HG03575 (cell line): ENCODE results near the gene LEKR1.
"Not testable (repeated sequence)": the region's sequence is repeated elsewhere in the genome, so short reads cannot be mapped to it uniquely, and the experiment has no call there.

ENCODE experiments used
- ATAC-seq: cut with Tn5 transposase; IDR thresholded peaks from one replicate; pipeline ENCODE4 v1.9.1; 2021; ENCODE audit not compliant: unreplicated experiment, insufficient number of reproducible peaks, low FRiP score; ENCODE audit errors: extremely low read depth

LEKR1 gene

GRCh38 chr3:156885761-156886160, 59.6 kb downstream of the LEKR1 start:
- ATAC-seq: no peak

GRCh38 chr3:156888176-156888575, 62.0 kb downstream of the LEKR1 start:
- no peak for ATAC-seq

- ATAC-seq: no peak
These were observed 62.4 kb downstream of the LEKR1 start for GRCh38 chr3:156888576-156888975.

- ATAC-seq: no peak
These were observed 66.5 kb downstream of the LEKR1 start for GRCh38 chr3:156892701-156893100.

- ATAC-seq: not testable (repeated sequence)
These were observed 69.2 kb downstream of the LEKR1 start for GRCh38 chr3:156895374-156895773.

- not testable (repeated sequence) for ATAC-seq
These were observed 71.7 kb downstream of the LEKR1 start for GRCh38 chr3:156897851-156898250.

GRCh38 chr3:156898296-156898880, 72.2 kb downstream of the LEKR1 start:
- no peak for ATAC-seq

GRCh38 chr3:156899951-156900350, 73.8 kb downstream of the LEKR1 start:
- ATAC-seq: no peak

GRCh38 chr3:156902916-156903315, 76.8 kb downstream of the LEKR1 start:
- ATAC-seq: no peak

GRCh38 chr3:156906275-156906674, 80.1 kb downstream of the LEKR1 start:
- no peak for ATAC-seq

- ATAC-seq: no peak
These were observed 82.2 kb downstream of the LEKR1 start for GRCh38 chr3:156908398-156908797.

- ATAC-seq: no peak
These were observed 83.9 kb downstream of the LEKR1 start for GRCh38 chr3:156910022-156910421.

GRCh38 chr3:156910831-156911230, 84.7 kb downstream of the LEKR1 start:
- ATAC-seq: not testable (repeated sequence)

- ATAC-seq: not testable (repeated sequence)
These were observed 88.1 kb downstream of the LEKR1 start for GRCh38 chr3:156914300-156914699.

GRCh38 chr3:156915372-156915771, 89.2 kb downstream of the LEKR1 start:
- no peak for ATAC-seq

- ATAC-seq: no peak
These were observed 92.6 kb downstream of the LEKR1 start for GRCh38 chr3:156918746-156919145.

GRCh38 chr3:156919818-156920217, 93.7 kb downstream of the LEKR1 start:
- no peak for ATAC-seq

GRCh38 chr3:156920399-156920798, 94.2 kb downstream of the LEKR1 start:
- ATAC-seq: no peak

GRCh38 chr3:156923349-156923748, 97.2 kb downstream of the LEKR1 start:
- ATAC-seq: no peak

- no peak for ATAC-seq
These were observed 112.6 kb downstream of the LEKR1 start for GRCh38 chr3:156938724-156939123.

- no peak for ATAC-seq
These were observed 113.2 kb downstream of the LEKR1 start for GRCh38 chr3:156939315-156939714.
